ENCODE data around the gene MRGPRX3.

The MRGPRX3 gene

GRCh38 chr11:18168372-18168771 is 36.0 kb downstream of the MRGPRX3 start:
- DNase-seq (ENCODE audit: low read depth): no peak

DNA sequence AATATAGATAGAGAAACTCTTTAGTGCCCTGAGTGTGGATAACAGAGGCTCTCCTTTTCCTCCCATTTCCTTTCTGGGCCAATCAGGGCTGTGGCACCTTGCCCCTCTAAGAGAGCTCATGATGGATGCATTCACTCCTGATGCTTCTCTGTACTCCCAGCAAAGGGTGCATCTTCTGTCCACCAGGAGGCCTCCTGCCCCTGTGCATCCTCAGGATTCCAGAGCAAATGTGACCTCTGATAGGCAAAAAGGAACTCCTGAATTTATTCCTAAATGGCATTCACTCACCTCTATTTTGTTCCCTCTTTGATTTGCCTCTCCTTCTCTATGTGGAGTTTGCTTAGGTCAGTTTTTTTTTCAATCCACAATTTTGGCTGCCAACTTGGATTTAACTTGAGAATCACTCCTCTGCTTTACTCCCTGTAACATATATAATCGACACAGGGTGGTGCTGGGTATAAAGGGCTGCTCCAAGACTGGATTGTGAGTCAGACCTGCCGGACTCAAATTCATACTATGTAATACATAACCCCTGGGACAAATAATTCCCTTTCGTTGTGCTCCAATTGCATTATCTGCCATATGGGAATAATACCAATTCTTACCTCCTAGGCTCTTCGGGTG is 39.1 kb downstream of the MRGPRX3 start:
- no peak for DNase-seq (ENCODE audit: low read depth)

GRCh38 chr11:18172666-18173065 is 40.3 kb downstream of the MRGPRX3 start, which contains the start of gene MRGPRX4:
Gene MRGPRX4 (plus strand): TSS chr11:18172837. CDS start chr11:18173257, 420 bp downstream.
- no peak for DNase-seq (ENCODE audit: low read depth)

DNA sequence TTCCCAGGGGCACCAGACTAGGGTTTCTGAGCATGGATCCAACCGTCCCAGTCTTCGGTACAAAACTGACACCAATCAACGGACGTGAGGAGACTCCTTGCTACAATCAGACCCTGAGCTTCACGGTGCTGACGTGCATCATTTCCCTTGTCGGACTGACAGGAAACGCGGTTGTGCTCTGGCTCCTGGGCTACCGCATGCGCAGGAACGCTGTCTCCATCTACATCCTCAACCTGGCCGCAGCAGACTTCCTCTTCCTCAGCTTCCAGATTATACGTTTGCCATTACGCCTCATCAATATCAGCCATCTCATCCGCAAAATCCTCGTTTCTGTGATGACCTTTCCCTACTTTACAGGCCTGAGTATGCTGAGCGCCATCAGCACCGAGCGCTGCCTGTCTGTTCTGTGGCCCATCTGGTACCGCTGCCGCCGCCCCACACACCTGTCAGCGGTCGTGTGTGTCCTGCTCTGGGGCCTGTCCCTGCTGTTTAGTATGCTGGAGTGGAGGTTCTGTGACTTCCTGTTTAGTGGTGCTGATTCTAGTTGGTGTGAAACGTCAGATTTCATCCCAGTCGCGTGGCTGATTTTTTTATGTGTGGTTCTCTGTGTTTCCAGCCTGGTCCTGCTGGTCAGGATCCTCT is 41.0 kb downstream of the MRGPRX3 start:
- no peak for DNase-seq (ENCODE audit: low read depth)

Data from non-pigmented ciliary epithelial cell (primary cell).